HepG2 (cell line): Measurements from ENCODE around the gene KAT2A. TPM values are rescaled to one million over a fixed set of nuclear protein-coding genes. Genes with fewer than 3 reads are reported as not detected.
A peak's percentile ranks its signal among the peaks of the same experiment; 100 is the strongest.

Experiments
- BORCS8-MEF2B ChIP-seq: sonication (generic); formaldehyde crosslinking; IDR thresholded peaks from 2 replicates; pipeline ENCODE4 v1.8.0; 2022; ENCODE audit warnings: mild to moderate bottlenecking, missing genetic modification reagents
- CBX1 ChIP-seq: IDR thresholded peaks from one replicate; pipeline ENCODE4 v1.6.1; 2016; ENCODE audit warnings: antibody characterized with exemption, low read depth
- CERS6 ChIP-seq: sonication (generic); formaldehyde crosslinking; IDR thresholded peaks from 2 replicates; pipeline ENCODE4 v1.5.0; 2020; ENCODE audit warnings: missing genetic modification reagents
- CSRNP1 ChIP-seq: sonication (generic); formaldehyde crosslinking; IDR thresholded peaks from 2 replicates; pipeline ENCODE4 v1.8.1; 2023; ENCODE audit warnings: mild to moderate bottlenecking, missing genetic modification reagents
- FLYWCH1 ChIP-seq: sonication (generic); formaldehyde crosslinking; IDR thresholded peaks from 2 replicates; pipeline ENCODE4 v1.8.1; 2023; ENCODE audit warnings: mild to moderate bottlenecking, missing genetic modification reagents
- HMG20B ChIP-seq: conservative IDR thresholded peaks from 2 replicates; pipeline ENCODE4 v1.6.1; 2016; ENCODE audit warnings: missing genetic modification reagents, missing compliant biosample characterization
- IKZF5 ChIP-seq: IDR thresholded peaks from 2 replicates; pipeline ENCODE4 v1.6.1; 2018; ENCODE audit warnings: missing genetic modification reagents, mild to moderate bottlenecking, missing compliant biosample characterization
- MAFF ChIP-seq: IDR thresholded peaks from 2 replicates; pipeline ENCODE4 v1.6.1; 2011; ENCODE audit warnings: low read depth, low read length, improper control_type of control experiment
- MED1 ChIP-seq: sonication (generic); formaldehyde crosslinking; IDR thresholded peaks from 2 replicates; pipeline ENCODE4 v1.4.0; 2020; ENCODE audit warnings: missing genetic modification reagents
- MED13 ChIP-seq: sonication (generic); formaldehyde crosslinking; IDR thresholded peaks from 2 replicates; pipeline ENCODE4 v1.5.0; 2020; ENCODE audit warnings: missing genetic modification reagents
- MTA1 ChIP-seq: sonication (generic); formaldehyde crosslinking; IDR thresholded peaks from 2 replicates; pipeline ENCODE4 v1.4.0; 2020; ENCODE audit warnings: missing genetic modification reagents, mild to moderate bottlenecking, borderline replicate concordance
- TRAFD1 ChIP-seq: sonication (generic); formaldehyde crosslinking; IDR thresholded peaks from 2 replicates; pipeline ENCODE4 v1.5.1; 2020; ENCODE audit warnings: missing genetic modification reagents, mild to moderate bottlenecking, borderline replicate concordance
- XBP1 ChIP-seq: sonication (generic); formaldehyde crosslinking; IDR thresholded peaks from 2 replicates; pipeline ENCODE4 v1.5.0; 2020; ENCODE audit warnings: missing genetic modification reagents
- ZMAT5 ChIP-seq: sonication (generic); formaldehyde crosslinking; IDR thresholded peaks from 2 replicates; pipeline ENCODE4 v1.5.0; 2020; ENCODE audit warnings: mild to moderate bottlenecking, low read depth, missing genetic modification reagents, borderline replicate concordance
- ZNF20 ChIP-seq: sonication (generic); formaldehyde crosslinking; IDR thresholded peaks from 2 replicates; pipeline ENCODE4 v1.4.0; 2020; ENCODE audit warnings: mild to moderate bottlenecking, moderate library complexity, missing genetic modification reagents
- ZNF331 ChIP-seq: sonication (generic); formaldehyde crosslinking; IDR thresholded peaks from 2 replicates; pipeline ENCODE4 v1.4.0; 2020; ENCODE audit warnings: missing genetic modification reagents
- ZNF556 ChIP-seq: sonication (generic); formaldehyde crosslinking; IDR thresholded peaks from 2 replicates; pipeline ENCODE4 v1.4.0; 2020; ENCODE audit warnings: mild to moderate bottlenecking, missing genetic modification reagents, borderline replicate concordance
- ZNF572 ChIP-seq: sonication (generic); formaldehyde crosslinking; IDR thresholded peaks from 2 replicates; pipeline ENCODE4 v1.5.1; 2020; ENCODE audit warnings: mild to moderate bottlenecking, missing genetic modification reagents
- ZNF580 ChIP-seq: IDR thresholded peaks from 2 replicates; pipeline ENCODE4 v1.6.1; 2016; ENCODE audit warnings: low read depth, borderline replicate concordance
- ZNF619 ChIP-seq: sonication (generic); formaldehyde crosslinking; IDR thresholded peaks from 2 replicates; pipeline ENCODE4 v1.4.0; 2020; ENCODE audit warnings: mild to moderate bottlenecking, missing genetic modification reagents
- ZNF710 ChIP-seq: sonication (generic); formaldehyde crosslinking; IDR thresholded peaks from 2 replicates; pipeline ENCODE4 v1.5.0; 2020; ENCODE audit warnings: mild to moderate bottlenecking, missing genetic modification reagents, borderline replicate concordance
- polyA plus RNA-seq, 8 experiments: library from polyadenylated mRNA; depleted of rRNA in 3 of 8; stranded (reverse) in 7 of 8; unstranded in 1 of 8; fragments of >200 nt; fragmentation: Illumina TruSeq in 4 of 8; extraction: Trizol in 4 of 8; gene quantifications; 2 replicates each; pipeline versions ENCODE4 v1.2.1 to v1.2.3, GENCODE V29; 2011 to 2016; ENCODE audit warnings: low read depth in 4 of 8, missing spikeins in 1 of 8, mixed read lengths in 1 of 8; ENCODE audit not compliant: insufficient read depth in 1 of 8
- total RNA-seq, 5 experiments: library from RNA; depleted of rRNA; stranded (reverse); fragments of >200 nt; fragmentation: Illumina TruSeq; extraction: Trizol; gene quantifications; 2 replicates each; pipeline ENCODE4 v1.2.3, GENCODE V29; 2016; ENCODE audit warnings: low read depth in 1 of 5

KAT2A gene
- total and polyA plus RNA-seq, 2 of the 13 experiments (the other 11 are each of a cell fraction or from before 2014, with no cell fraction given), result 29.1 to 90.4 TPM

- TF ChIP-seq ZNF710 (CRISPR knock-in tag) (no peak), TRAFD1 (peak; percentile 20; the same call in 1 of the 2 replicates), ZNF619 (CRISPR knock-in tag) (no peak), MTA1 (0 out of 2 replicates have a peak, but pooled peaks have one; percentile 21), CSRNP1 (CRISPR knock-in tag) (no peak), ZNF572 (CRISPR knock-in tag) (peak; percentile 64; the same call in 1 of the 2 replicates), ZNF580 (CRISPR knock-in tag) (peak; percentile 78), CERS6 (CRISPR knock-in tag) (no peak), MAFF (no peak), MED1 (CRISPR knock-in tag) (0 out of 2 replicates have a peak, but pooled peaks have one; percentile 11), IKZF5 (peak; percentile 37; the same call in 1 of the 2 replicates), ZNF331 (peak; percentile 18; the same call in 1 of the 2 replicates), MED13 (CRISPR knock-in tag) (no peak), XBP1 (no peak), BORCS8-MEF2B (CRISPR knock-in tag) (0 out of 2 replicates have a peak, but pooled peaks have one; percentile 42), ZNF556 (no peak), ZMAT5 (CRISPR knock-in tag) (no peak), HMG20B (CRISPR knock-in tag) (no peak; the same call in 1 of the 2 replicates), FLYWCH1 (CRISPR knock-in tag) (no peak), ZNF20 (CRISPR knock-in tag) (no peak), CBX1 (no peak)
Observed at GRCh38 chr17:42067371-42068091, 53.6 kb downstream of the KAT2A start (continued).
